Measurements from ENCODE around the gene ZGPAT. TPM values are rescaled to one million over a fixed set of nuclear protein-coding genes. Genes with fewer than 3 reads are reported as not detected.
A peak's percentile ranks its signal among the peaks of the same experiment; 100 is the strongest.

Gene ZGPAT
- total RNA-seq, 1 donor from 2014 or later: 38.1 TPM

DNA sequence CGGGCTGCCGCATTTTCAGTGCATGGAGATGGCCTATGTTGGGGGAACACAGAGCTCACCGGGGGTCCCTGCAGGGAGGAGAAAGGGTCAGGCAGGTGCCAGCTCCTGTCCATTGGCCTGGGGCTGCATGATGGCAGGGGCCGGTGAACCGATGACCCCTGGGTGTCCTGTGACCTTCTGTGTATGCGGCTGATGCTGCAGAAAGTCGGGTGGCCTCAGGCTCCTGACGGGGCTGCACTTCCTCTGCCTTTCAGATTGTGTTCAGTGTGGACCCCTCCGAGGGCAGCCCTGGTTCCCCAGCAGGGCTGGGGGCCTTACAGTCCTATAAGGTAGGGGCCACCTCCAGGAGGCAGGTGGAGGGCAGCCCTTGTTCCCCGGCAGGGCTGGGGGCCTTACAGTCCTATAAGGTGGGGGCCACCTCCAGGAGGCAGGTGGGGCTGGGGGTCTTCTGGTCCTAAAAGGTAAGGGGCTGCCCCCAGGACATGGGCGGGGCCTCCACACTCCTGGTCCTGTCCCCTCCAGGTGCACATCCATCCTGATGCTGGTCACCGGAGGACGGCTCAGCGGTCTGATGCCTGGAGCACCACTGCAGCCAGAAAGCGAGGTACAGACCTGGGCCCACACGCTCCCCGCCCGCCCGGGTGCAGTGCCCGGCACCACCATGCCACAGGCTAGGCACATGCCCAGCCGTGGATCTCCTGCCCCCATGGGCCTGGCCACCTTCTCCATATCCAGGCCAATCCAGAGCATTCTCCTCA lies 22.4 kb upstream of the ZGPAT start:
- H3K4me3 Mint-ChIP-seq: no peak overlapping the region
- intact Hi-C loops (cut with micrococcal nuclease): no loop called here
- no peaks in the 10 kb centered on the region for H3K9me3 Mint-ChIP-seq
- H3K27ac Mint-ChIP-seq: no peak overlapping the region
- peaks cover 2% of the 10 kb centered on the region for H3K36me3 Mint-ChIP-seq (ENCODE audit: low read depth)
- no peak for DNase-seq
- no peaks in the 10 kb centered on the region for H3K27me3 Mint-ChIP-seq
- H3K4me1 Mint-ChIP-seq: peaks cover 7% of the 10 kb centered on the region

DNA sequence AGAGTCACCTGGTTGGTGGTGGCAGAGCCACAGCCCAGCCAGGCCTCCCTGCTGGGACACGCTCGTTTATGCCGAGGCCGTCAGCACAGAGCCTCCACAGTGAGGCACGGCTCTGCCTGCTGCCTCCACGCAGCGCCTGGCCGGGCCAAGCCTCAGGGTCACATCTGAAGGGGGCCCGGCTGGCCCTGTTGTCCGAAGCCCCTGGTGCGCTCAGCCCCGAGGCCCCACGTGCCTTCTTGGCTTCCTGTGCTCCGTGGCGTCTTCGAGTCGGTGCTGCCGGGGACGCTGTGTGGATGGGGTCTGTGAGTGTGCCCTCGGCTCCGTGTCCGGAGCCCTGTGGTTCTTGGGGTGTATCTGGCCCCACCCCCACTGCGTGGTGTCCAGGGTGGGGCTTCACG lies 21.7 kb upstream of the ZGPAT start:
- H3K4me3 Mint-ChIP-seq: no peak overlapping the region
- no peaks in the 10 kb centered on the region for H3K27me3 Mint-ChIP-seq
- peaks cover 7% of the 10 kb centered on the region for H3K4me1 Mint-ChIP-seq
- intact Hi-C loops (cut with micrococcal nuclease): no loop called here
- no peak for DNase-seq
- peaks cover 2% of the 10 kb centered on the region for H3K36me3 Mint-ChIP-seq (ENCODE audit: low read depth)
- no peak overlapping the region for H3K27ac Mint-ChIP-seq
- H3K9me3 Mint-ChIP-seq: no peaks in the 10 kb centered on the region

DNA sequence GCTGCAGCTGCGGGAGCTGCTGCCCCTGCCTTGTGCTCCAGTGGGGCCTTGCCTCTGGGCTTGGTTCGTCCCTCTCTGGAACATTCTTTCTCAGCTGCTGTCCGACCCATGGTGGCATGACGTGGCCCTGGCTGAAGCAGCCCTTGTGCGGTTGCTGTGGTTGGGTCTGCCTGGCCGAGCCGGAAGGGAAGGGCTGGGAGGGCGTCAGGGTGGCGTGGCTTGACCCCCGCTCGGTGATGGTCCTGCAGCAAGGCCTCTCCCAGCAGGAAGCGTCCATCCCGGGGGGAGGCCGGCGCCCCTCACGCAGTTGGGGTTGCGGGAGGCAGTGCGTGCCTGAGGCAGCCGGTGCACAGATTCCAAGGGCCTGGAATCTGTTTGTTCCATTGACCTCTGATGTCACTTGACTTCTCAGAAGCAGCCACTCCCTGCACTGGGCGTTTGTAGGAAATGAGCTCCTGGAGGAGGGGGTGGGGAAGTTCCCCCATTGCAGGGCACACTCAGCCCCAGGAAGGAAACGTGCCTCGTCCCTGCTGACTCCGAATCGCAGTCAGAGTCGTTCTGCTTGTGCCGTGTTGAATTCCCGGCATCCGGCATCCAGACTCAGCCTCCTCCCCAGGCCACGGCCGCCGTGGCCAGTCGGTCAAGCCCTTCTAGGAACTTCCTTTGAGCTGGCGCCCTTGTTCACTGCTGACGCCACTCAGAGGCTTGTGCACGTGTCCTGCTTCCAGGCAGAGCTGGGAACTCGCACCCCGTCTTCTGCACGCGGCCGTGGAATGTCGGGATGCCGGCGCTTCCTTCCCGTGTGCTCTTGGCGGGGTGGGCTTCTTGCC lies 21.1 kb upstream of the ZGPAT start:
- H3K9me3 Mint-ChIP-seq: no peaks in the 10 kb centered on the region
- peaks cover 7% of the 10 kb centered on the region for H3K36me3 Mint-ChIP-seq (ENCODE audit: low read depth)
- peaks cover 7% of the 10 kb centered on the region for H3K4me1 Mint-ChIP-seq
- DNase-seq: peak; percentile 74
- H3K27ac Mint-ChIP-seq: peak overlapping the region; percentile 73
- no peak overlapping the region for H3K4me3 Mint-ChIP-seq
- no peaks in the 10 kb centered on the region for H3K27me3 Mint-ChIP-seq
- intact Hi-C loops (cut with micrococcal nuclease): no loop called here

DNA sequence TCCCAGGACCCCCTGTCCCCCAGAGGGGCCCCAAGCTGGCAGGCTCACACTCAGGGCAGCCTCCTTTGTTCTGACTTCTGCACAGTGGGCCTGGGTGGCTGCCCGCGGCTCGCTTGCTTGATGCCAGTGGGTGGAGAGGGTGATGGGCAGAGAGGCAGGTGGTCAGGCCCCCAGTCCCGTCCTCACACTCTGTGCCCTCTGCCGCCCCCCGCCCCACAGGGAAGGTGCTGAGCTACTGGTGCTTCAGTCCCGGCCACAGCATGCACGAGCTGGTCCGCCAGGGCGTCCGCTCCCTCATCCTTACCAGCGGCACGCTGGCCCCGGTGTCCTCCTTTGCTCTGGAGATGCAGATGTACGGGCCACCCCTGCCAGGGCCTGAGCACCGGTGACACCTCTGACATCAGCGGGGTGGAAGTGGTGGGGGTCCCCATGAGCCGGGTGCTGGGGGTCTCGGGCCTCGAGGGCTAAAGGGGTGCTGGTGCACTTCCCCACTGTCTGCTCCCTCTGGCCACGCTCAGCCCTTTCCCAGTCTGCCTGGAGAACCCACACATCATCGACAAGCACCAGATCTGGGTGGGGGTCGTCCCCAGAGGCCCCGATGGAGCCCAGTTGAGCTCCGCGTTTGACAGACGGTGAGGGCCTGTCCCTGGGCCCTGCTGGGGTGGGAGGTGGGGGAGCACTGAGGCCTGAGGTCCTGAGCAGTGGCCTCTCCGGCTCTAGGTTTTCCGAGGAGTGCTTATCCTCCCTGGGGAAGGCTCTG lies 20.2 kb upstream of the ZGPAT start:
- no peak for DNase-seq
- Mint-ChIP-seq H3K9me3 (no peaks in the 10 kb centered on the region), H3K27ac (peak overlapping the region; percentile 15), H3K36me3 (ENCODE audit: low read depth) (peaks cover 7% of the 10 kb centered on the region), H3K27me3 (no peaks in the 10 kb centered on the region), H3K4me1 (peaks cover 5% of the 10 kb centered on the region), H3K4me3 (no peak overlapping the region)
- intact Hi-C loops (cut with micrococcal nuclease): no loop called here

DNA sequence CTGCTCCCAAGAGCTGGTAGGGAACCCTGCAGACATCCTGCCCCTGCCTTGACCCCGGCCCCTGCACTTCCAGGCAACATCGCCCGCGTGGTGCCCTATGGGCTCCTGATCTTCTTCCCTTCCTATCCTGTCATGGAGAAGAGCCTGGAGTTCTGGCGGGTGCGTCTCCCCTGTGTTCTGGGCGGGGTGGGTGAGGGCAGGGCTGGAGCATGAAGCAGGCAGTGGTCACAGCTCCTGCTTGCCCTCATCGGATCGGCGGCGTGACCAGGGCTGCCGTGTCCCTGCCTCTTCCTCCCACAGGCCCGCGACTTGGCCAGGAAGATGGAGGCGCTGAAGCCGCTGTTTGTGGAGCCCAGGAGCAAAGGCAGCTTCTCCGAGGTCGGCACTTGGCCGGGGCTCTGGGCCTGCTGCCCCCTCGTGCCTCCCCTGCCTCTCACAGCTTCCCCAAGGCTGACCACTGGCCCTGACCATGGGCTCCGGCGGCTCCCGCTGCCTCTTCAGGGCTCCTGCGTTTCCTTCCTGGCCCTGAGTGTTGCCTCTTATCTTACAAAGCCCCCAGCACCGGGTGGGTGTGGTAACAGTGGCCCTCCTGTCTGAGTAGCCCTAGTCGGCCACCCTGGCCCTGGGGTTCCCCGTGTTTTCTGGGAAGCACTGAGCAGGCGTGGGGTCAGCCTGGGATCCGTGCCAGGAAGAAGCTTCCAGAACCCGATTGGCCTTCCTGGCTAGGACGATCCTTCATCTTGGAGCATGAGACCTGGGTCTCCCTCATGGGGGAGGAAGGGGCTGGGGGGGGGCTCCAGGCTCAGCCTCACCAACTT lies 19.4 kb upstream of the ZGPAT start:
- no peak for DNase-seq
- H3K4me3 Mint-ChIP-seq: no peak overlapping the region
- no peak overlapping the region for H3K27ac Mint-ChIP-seq
- peaks cover 5% of the 10 kb centered on the region for H3K4me1 Mint-ChIP-seq
- no peaks in the 10 kb centered on the region for H3K27me3 Mint-ChIP-seq
- H3K9me3 Mint-ChIP-seq: no peaks in the 10 kb centered on the region
- intact Hi-C loops (cut with micrococcal nuclease): no loop called here
- peaks cover 12% of the 10 kb centered on the region for H3K36me3 Mint-ChIP-seq (ENCODE audit: low read depth)

DNA sequence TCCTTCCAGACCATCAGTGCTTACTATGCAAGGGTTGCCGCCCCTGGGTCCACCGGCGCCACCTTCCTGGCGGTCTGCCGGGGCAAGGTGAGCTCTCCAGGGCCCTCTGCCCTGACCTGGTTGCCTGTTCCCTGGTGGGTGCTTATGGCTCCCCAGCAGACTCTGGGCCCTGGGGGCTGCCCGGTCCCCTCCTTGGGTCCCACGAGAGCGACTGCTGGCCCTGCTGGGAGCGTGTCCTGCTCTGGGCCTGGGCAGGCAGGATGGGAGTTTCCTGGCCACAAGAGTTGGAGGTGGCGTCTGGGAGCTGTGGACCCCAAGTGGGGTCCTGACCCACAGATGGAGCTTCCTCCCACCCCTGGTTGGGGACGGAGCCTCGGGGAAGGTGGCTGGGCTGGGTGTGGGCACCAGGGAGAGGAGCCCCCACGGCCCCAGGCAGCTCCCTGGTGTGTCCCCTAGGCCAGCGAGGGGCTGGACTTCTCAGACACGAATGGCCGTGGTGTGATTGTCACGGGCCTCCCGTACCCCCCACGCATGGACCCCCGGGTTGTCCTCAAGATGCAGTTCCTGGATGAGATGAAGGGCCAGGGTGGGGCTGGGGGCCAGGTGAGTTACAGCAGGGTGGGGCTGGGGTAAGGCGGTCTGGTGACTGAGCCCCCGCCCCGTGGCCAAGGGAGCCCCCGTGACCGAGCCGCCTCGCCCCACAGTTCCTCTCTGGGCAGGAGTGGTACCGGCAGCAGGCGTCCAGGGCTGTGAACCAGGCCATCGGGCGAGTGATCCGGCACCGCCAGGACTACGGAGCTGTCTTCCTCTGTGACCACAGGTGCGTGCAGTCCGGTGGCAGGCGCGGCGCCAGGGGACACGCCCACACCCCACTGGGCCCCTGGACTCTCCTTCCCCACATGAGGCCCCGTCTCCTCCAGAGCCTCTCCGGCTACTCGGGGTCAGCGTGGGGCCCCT lies 18.5 kb upstream of the ZGPAT start:
- no peaks in the 10 kb centered on the region for H3K9me3 Mint-ChIP-seq
- no peak overlapping the region for H3K27ac Mint-ChIP-seq
- no peaks in the 10 kb centered on the region for H3K27me3 Mint-ChIP-seq
- H3K36me3 Mint-ChIP-seq (ENCODE audit: low read depth): peaks cover 18% of the 10 kb centered on the region
- no peak overlapping the region for H3K4me3 Mint-ChIP-seq
- intact Hi-C loops (cut with micrococcal nuclease): no loop called here
- peaks cover 7% of the 10 kb centered on the region for H3K4me1 Mint-ChIP-seq
- no peak for DNase-seq

DNA sequence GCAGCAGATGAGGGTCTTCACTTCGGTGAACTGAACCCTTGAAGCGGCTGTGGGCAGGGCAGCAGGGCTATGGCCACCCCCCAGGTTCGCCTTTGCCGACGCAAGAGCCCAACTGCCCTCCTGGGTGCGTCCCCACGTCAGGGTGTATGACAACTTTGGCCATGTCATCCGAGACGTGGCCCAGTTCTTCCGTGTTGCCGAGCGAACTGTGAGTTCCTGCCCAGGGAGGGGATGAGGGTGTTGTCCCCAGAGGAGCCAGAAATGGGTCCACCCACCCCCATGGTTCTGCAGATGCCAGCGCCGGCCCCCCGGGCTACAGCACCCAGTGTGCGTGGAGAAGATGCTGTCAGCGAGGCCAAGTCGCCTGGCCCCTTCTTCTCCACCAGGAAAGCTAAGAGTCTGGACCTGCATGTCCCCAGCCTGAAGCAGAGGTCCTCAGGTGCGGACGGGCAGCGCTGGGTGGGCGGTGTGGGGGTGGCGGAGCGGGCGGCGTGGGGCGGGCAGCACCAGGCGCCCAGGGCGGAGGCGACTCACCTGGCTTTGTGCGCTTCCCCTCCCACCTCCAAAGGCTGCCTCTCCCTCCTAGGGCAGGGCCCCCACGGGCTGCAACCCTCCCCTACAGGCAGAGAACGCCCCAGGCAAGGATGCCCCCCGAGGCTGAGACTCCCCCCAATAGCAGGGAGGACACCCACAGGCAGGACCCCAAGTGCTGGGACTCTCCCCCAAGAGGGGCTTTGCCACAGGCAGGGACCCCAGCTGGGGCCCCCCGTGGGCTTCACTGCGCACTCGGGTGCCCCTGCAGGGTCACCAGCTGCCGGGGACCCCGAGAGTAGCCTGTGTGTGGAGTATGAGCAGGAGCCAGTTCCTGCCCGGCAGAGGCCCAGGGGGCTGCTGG lies 17.6 kb upstream of the ZGPAT start:
- no peaks in the 10 kb centered on the region for H3K27me3 Mint-ChIP-seq
- intact Hi-C loops (cut with micrococcal nuclease): no loop called here
- DNase-seq: no peak
- H3K9me3 Mint-ChIP-seq: no peaks in the 10 kb centered on the region
- H3K4me3 Mint-ChIP-seq: no peak overlapping the region
- no peak overlapping the region for H3K27ac Mint-ChIP-seq
- H3K4me1 Mint-ChIP-seq: peaks cover 6% of the 10 kb centered on the region
- peaks cover 18% of the 10 kb centered on the region for H3K36me3 Mint-ChIP-seq (ENCODE audit: low read depth)

DNA sequence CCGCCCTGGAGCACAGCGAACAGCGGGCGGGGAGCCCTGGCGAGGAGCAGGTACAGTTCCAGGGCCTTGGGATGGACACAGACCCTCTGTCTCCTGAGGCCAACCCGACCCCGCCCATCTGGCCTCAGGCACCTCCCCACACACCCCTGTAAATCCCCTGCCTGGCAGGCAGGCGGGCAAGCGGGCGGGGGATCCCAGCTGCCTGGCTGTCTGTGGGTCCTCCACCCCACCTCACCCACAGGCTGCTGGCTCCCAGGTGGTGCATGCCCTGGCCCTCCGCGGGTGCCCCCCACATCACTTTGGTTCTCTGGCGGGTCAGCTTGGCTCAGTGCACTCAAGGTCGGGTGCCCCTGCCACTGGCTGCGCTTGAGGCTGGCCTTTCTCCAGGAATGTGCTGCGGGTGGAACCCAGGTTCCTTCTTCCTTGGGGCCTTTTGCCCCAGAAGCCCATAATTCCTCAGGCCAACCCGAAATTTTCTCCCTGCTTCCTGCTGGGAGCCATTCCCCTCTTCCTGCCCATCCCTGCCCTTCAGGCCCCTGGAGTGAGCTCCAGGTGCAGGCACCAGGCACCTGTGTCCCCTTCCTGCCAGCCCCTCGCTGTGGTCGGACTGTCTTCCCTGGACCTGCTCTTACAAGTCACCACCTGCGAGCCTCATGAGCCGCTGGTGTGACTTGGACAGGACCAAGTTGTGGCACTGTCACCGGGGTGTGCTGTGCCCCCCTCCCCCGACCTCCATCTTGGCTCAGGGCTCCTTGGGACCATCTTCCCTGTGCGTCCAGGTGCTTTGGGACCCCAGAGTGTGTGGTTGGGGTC lies 16.7 kb upstream of the ZGPAT start:
- DNase-seq: no peak
- peaks cover 19% of the 10 kb centered on the region for H3K36me3 Mint-ChIP-seq (ENCODE audit: low read depth)
- peaks cover 6% of the 10 kb centered on the region for H3K4me1 Mint-ChIP-seq
- H3K27ac Mint-ChIP-seq: no peak overlapping the region
- intact Hi-C loops (cut with micrococcal nuclease): no loop called here
- no peaks in the 10 kb centered on the region for H3K27me3 Mint-ChIP-seq
- H3K9me3 Mint-ChIP-seq: no peaks in the 10 kb centered on the region
- H3K4me3 Mint-ChIP-seq: no peak overlapping the region

DNA sequence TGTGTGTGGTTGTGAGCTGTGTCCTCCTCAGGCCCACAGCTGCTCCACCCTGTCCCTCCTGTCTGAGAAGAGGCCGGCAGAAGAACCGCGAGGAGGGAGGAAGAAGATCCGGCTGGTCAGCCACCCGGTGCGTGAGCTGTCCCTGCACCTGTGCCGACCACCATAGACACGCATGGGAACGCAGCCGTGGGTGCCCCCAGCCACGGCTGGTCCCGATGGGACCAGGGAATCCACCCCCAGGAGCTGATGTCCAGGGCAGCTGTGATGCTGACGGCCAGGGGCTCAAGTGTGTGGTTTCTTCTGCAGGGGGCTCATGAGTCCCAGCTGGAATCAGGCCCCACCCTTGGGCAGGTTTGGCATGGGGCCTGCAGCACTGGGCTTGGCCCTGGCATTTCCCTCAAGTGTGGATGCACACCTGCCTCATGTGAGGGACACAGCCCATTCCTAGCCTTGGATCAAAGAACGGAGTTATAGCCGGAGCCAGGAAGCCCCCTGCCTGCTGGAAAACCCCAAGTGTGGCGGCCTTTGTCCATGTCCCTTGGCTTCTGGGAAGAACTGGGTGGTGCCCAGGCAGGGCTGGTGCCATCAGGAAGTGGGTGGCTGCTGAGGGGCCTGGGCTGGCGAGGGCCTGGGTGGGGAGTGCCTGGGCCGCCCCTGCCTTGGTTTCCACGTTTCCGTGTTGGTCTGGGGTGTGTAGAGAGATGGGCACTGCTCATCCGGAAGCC lies 16.0 kb upstream of the ZGPAT start:
- no peak for DNase-seq
- intact Hi-C loops (cut with micrococcal nuclease): no loop called here
- H3K36me3 Mint-ChIP-seq (ENCODE audit: low read depth): peaks cover 21% of the 10 kb centered on the region
- H3K27me3 Mint-ChIP-seq: no peaks in the 10 kb centered on the region
- peaks cover 4% of the 10 kb centered on the region for H3K4me1 Mint-ChIP-seq
- no peaks in the 10 kb centered on the region for H3K9me3 Mint-ChIP-seq
- no peak overlapping the region for H3K4me3 Mint-ChIP-seq
- peak overlapping the region; percentile 40 for H3K27ac Mint-ChIP-seq

DNA sequence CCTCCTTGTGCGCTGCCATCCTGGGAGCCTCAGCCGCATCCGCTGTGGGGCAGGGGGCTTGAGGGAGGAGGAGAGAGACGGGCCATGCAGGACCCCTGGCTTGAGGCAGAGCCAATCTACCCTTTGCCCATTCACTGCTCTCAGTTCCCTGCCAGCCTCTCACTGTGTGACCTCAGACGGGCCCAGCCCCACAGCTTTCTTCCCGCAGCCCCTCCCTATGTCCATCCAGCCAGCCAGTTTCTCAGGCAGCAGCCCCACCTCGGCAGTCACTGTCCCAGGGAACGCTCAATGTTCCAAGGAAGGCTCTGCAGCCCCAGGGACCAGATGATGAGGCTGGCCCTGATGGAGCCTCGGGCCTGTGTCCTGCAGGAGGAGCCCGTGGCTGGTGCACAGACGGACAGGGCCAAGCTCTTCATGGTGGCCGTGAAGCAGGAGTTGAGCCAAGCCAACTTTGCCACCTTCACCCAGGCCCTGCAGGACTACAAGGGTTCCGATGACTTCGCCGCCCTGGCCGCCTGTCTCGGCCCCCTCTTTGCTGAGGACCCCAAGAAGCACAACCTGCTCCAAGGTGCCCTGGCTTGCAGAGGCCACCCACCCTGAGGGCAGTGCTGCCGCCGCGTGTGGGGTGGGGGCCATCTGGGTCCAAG lies 15.3 kb upstream of the ZGPAT start:
- H3K27ac Mint-ChIP-seq: peak overlapping the region; percentile 40
- H3K9me3 Mint-ChIP-seq: no peaks in the 10 kb centered on the region

More for the DNA sequence above, 15.3 kb upstream of the ZGPAT start:
- Mint-ChIP-seq H3K4me1 (peaks cover 5% of the 10 kb centered on the region), H3K4me3 (no peak overlapping the region), H3K27me3 (no peaks in the 10 kb centered on the region), H3K36me3 (ENCODE audit: low read depth) (peaks cover 23% of the 10 kb centered on the region)
- no peak for DNase-seq
- intact Hi-C loops (cut with micrococcal nuclease): no loop called here

All from activated CD4-positive, alpha-beta T cell treated with anti-CD3 and anti-CD28 coated beads, Interleukin-2, amount 10 ng/mL, durations not matched to agents 24 days and 14 days (primary cell).